CD4-positive, alpha-beta T cell treated with Interleukin-12 subunit alpha and Interleukin-12 subunit beta, for 1 hour (primary cell): Measurements from ENCODE around the gene EIF5A.
"Not testable (repeated sequence)": the region's sequence is repeated elsewhere in the genome, so short reads cannot be mapped to it uniquely, and the experiment has no call there.

Experiments used
- DNase-seq: peaks from one replicate; pipeline ENCODE4 v3.0.0-alpha.2; 2020

The EIF5A gene

DNA sequence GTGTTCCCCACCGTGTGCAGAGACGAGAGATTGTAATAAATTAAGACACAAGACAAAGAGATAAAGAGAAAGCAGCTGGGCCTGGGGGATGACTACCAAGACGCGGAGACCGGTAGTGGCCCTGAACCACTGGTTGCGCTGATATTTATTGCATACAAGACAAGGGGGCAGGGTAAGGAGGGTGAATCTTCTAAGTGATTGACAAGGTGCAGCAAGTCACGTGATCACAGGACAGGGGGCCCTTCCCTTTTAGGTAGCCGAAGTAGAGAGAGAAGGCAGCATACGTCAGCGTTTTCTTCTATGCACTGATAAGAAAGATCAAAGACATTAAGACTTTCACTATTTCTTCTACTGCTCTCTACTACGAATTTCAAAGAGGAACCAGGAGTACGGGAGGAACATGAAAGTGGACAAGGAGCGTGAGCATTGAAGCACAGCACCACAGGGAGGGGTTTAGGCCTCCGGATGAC is 25.2 kb downstream of the EIF5A start:
- DNase-seq = peak; percentile 64

DNA sequence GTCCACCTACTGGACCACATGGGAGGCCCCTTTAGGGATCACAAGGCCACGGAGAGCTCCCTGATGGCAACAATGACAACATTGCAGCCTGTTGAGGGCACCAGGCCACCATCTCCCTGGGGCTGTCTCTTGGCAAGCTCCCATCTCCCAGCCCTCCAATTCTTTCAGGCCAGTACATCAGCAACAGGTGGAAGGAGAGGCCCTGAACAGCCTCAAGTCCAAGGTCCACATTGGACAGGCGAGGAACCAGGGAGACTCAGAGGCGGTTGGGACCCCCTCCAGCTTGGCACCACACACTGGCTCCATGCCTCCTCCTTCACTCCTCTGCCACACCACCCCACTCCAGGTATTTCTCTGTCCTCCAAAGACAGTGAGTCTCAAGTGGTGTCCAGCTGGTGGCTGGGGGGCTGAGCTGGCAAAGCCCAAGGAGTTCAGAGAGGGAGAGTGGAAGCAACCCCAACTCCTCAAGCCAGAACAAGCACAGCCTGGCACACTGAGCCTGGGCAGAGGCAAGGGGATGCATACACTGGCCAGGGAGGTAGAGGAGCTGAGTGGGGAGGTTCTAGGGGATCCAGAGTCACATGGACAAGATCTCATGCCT is 27.6 kb downstream of the EIF5A start:
- DNase-seq = no peak

DNA sequence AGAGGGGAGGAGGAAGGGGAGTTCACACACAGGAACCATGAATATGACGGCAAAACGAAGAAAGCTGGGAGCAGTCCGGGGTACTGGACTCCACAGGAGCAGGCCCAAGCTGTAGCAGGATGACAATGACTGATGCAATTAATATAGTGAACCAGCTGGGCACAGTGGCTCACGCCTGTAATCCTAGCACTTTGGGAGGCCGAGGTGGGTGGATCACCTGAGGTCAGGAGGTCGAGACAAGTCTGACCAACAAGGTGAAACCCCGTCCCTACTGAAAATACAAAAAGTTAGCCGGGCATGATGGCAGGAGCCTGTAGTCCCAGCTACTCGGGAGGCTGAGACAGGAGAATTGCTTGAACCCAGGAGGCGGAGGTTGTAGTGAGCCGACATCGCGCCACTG is 28.3 kb downstream of the EIF5A start:
- not testable (repeated sequence) for DNase-seq

DNA sequence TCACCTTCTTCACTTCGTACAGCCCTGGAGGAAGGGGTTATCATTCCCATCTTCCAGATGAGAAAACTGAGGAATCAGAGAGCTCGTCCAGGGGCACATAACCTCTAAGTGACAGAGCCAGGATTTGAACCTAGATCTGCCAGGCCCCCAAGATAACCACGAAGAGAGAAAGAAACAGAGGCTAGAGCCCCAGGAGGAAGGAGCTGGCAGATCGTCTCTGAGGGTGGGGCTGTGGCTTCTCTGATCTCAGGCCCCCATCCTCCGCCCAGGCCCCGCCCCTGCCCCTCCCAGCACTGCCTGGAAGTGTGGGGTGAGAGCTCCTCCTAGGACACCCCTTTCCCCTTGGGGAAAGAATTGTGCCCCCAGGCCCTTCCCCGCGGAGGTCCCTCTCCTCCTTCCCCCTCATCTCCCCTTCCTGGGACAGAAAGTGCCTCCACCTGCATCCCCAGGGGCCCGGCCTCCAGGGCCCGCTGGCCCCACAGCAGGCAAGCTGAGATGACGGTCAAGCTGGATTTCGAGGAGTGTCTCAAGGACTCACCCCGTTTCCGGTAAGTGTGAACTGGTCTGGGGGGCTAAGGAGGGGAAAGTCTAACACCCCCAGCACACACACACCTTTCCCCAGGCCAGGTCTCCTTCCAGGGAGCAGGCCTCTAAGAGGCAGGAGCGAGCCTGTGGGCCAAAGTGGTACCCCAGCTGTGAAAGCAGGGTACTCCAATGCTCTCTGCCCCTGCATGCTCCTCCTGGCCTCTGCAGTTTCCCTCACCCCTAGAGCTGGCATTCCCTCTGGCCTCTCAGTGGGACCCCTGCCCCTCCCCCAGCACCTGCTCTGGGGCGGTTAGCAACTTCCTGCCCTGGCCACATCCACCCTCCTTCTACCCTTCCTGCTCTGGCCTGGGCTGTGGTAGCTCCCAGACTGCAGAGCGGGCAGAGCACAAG is 29.1 kb downstream of the EIF5A start, which contains the start of gene ACAP1:
Gene ACAP1 (plus strand): TSS at position 290 of the 936 bp plus-strand sequence. CDS start 206 bp downstream, at position 496.
- DNase-seq = peak; percentile 87

DNA sequence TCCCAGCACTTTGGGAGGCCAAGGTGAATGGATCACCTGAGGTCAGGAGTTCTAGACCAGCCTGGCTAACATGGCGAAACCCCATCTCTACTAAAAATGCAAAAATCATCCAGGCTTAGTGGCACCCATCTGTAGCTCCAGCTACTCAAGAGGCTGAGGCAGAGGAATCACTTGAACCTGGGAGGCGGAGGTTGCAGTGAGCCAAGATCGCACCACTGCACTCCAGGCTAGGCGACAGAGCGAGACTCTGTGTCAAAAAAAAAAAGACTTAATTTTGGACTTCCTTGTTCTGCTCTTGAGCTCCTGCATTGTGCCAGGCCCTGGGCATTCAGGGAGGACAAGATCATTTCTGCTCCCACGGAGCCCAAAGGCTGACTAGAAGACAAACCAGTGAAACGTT is 30.2 kb downstream of the EIF5A start:
- not testable (repeated sequence) for DNase-seq

DNA sequence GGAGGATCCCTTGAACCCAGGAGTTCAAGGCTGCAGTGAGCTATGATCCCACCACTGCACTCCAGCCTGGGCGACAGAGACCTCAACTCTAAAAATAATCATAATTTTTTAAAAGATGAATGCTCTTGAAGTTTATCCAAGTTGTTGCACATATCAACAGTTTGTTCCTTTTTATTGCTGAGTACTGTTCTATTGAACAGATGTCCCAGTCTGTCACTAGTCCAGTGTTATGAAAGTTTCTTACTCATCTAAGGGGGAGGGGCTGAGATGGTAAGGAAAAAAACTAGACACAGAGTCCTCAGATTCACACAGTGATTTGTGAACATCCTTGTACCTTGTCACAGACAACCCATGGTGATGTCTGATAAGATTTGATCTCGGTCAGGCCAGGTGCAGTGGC is 32.8 kb downstream of the EIF5A start:
- no peak for DNase-seq

DNA sequence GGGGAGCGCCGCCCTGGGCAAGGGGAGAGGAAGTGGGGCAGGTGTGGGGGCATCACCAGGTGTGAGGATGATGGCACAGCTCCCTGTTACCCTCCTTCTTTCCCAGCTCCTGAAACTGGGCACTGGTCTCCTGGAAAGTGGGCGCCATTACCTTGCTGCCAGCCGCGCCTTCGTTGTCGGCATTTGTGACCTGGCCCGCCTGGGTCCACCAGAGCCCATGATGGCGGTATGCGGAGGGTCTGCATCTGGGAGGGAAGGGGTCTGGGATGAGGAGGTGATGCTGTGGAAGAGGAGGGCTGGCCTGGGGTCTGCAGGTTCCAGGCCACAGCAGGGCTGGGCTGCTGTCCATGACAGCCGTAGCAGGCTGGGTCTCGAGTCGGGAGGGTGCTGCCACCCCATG is 34.4 kb downstream of the EIF5A start:
- no peak for DNase-seq

DNA sequence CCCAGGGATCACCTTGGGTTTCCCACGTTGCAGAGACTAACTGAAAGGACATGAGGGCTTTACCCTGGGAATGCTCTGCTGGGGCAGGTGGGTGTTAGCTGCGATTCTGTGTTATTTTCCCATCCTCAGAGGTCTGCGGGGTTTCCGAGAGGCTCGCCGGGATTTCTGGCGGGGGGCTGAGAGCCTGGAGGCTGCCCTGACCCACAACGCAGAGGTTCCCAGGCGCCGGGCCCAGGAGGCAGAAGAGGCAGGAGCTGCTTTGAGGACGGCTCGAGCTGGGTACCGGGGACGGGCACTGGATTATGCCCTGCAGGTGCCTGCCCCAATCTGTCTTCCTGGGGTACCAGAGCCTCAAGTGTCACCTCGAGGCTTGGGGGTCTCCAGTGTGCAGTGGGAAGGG is 35.8 kb downstream of the EIF5A start:
- DNase-seq = no peak

DNA sequence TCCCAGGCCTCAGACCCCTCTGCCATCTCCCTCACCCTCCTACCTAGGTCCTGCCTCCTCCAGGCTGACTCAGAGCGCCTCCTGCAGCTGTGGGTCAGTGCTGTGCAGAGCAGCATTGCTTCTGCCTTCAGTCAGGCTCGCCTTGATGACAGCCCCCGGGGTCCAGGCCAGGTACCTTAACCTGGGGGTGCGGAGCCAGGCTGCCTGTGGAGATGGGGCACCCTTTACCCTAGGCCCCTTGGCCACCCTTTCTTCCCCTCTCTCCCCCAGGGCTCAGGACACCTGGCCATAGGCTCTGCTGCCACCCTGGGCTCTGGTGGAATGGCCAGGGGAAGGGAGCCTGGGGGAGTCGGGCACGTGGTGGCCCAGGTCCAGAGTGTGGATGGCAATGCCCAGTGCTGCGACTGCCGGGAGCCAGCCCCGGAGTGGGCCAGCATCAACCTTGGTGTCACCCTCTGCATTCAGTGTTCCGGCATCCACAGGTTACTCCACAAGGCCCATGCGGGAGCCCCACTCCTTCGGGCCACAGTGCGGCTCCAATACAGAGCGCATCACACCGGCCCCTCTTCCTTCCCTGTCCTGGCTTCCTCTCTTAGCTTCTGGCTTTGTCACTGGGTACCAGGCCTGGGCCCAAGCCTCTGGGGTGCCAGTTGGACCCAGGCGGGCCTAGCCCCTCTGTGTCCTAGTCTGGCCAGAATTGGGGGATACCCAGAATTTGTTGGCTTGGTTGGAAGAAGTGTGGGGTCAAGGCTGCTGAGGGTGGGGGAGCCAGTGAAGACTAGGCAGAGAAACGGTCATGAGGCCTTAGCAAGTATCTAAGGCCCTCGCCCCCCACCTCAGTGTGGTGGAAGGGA is 39.6 kb downstream of the EIF5A start:
- no peak for DNase-seq

DNA sequence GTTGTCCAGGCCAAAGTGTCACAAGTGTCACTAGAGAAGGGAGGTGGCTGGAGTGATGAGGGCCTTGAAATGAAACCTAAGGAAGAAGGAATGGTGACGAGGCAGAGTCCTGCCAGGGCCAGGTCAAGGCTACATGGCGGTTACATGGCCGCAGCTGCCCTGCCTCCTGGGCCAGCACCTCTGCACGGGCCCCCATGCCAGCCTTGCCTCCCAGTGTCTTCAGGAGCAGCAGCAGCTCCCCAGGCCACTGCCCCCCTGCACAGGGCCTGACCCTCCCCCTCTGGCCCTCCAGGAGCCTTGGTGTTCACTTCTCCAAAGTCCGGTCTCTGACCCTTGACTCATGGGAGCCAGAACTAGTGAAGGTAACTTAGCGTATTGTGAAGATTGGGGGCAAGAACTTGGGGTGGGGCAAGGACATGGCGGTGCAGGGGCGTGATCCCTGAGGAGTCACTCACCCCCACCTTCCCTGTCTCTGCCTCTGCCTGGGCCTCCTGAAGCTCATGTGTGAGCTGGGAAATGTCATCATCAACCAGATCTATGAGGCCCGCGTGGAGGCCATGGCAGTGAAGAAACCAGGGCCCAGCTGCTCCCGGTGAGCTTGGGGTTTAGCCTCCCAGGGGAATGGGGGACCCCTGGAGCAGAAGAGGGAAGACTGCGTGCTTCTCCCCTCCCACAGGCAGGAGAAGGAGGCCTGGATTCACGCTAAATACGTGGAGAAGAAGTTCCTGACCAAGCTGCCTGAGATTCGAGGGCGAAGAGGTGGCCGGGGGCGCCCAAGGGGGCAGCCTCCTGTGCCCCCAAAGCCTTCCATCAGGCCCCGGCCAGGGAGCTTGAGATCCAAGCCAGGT is 40.4 kb downstream of the EIF5A start:
- DNase-seq = no peak

DNA sequence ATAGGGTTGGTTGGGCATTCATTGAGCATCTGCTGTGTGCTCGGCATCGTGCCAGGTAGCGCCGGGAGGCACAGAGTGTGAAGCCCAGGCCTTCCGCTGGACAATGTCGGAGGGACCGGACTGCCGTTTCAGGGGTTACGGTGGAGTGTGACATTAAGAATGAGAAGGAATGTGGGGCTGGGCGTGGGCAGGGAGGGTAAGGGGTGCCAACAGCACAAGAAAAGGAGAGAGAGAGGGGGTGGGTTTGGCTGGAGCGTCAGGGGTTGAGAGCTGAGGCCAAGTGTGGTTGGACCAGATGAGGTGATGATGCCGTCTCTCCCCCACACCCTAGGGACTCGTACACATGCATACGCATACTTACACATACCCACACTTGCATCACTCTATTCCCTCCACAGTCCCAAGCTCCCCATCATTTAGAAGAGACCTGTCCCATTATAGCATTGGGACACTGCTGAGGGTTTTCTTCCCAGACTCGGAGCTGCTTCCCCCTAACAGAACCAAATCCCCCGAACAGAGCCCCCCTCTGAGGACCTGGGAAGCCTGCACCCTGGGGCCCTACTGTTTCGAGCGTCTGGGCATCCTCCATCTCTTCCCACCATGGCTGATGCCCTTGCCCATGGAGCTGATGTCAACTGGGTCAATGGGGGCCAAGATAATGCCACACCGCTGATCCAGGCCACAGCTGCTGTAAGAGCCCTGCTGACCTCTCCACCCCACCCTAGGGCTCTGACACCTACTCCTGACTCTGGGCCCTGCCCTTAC is 41.2 kb downstream of the EIF5A start:
- no peak for DNase-seq

DNA sequence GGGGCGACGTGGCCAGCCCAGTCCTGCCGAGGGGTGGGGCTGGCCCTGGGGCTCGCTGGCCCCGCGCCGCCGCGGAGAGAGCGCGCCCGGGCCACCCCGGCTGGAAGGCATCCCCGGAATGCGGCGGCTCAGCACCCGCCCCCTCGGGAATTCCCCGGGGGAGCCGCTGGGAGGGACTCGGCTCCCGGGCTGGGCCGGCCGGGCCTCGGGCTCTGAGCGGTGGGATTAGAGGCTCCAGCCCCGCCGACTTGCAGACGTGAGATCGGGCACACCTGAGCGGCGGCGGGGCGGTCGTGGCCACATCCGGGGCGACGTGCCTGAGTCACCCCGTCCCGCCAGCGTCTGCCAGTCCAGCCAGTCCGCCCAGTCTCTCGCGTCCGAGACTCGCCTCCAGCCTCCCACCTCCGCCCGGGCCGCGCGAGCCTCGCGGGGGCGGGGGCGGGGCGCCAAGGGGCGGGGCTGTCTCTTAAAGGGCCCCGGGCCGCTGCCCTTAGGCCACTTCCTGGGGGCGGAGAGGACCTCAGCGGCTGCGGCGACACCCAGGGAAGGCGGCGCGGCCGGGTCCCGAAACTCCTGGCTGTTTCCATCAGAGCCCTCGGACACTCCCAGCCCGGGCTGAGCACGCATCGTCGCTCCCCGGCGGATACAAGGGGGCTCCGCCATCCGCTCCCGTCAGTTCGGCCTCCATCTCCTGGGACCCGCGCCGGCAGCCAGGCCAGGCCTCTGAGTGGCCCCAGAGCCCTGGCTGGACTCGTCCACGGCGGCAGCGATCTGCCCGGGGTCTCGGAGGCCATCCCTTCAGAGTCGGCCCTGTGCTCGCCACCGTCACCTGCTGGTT is 44.5 kb downstream of the EIF5A start, which contains the start of gene KCTD11:
Gene KCTD11 (plus strand): TSS at position 498 of the 838 bp plus-strand sequence.
- DNase-seq = peak; percentile 85

DNA sequence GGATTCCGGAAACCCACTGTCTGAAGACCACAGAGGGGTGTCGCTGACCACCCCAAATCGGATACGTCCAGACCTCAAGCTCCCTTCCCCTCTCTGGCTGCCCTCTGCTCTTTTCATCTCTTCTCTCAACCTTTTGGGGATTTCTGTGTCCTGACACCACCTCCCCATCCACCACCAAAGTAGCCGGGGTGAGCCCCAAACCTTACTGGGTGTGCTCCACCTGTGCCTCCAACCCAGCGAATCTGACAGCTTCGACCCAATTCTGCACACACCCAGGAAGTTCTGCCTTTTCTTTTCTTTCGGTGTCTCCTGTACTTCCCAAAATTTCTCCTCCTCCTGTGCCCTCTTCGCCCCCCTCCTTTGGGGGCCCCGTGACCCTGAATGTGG is 45.1 kb downstream of the EIF5A start:
- DNase-seq = peak; percentile 24

DNA sequence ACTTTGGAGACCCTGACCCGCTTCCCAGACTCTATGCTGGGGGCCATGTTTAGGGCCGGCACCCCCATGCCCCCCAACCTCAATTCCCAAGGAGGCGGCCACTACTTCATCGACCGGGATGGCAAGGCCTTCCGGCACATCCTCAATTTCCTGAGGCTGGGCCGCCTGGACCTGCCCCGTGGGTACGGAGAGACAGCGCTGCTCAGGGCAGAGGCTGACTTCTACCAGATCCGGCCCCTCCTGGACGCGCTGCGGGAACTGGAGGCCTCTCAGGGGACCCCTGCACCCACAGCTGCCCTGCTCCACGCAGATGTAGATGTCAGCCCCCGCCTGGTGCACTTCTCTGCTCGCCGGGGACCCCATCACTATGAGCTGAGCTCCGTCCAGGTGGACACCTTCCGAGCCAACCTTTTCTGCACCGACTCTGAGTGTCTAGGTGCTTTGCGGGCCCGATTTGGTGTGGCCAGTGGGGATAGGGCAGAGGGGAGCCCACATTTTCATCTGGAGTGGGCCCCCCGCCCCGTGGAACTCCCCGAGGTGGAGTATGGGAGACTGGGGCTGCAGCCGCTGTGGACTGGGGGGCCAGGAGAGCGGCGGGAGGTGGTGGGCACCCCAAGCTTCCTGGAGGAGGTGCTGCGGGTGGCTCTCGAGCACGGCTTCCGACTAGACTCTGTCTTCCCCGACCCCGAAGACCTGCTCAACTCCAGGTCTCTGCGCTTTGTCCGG is 45.6 kb downstream of the EIF5A start:
- no peak for DNase-seq

DNA sequence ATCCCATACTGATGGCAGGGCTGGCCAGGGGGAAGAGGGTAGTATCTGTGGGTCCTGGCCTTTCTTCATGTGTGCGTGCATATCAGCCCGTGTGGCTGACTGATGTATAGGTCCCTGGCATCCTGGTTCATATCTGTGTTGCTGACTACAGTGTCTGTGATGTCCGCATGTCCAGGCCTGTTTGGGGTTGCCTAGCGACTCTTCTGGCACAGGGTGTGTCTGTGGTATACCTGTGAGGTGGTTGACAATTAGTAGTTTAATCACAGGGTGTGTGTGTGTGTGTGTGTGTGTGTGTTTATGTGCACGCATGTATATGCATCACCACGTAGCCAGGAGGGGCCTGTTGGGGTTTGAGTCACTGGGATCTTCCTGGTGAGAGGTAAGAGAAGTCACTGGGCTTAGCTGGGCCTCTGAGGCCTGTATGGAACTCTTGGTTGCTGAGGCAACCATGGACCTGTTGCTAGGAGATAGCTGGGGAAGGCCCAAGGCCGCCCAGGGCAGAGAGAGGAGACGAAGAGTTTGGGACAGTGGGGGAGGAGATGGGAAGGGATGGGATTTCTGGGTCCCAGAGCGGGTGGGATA is 46.9 kb downstream of the EIF5A start:
- DNase-seq = peak; percentile 34

DNA sequence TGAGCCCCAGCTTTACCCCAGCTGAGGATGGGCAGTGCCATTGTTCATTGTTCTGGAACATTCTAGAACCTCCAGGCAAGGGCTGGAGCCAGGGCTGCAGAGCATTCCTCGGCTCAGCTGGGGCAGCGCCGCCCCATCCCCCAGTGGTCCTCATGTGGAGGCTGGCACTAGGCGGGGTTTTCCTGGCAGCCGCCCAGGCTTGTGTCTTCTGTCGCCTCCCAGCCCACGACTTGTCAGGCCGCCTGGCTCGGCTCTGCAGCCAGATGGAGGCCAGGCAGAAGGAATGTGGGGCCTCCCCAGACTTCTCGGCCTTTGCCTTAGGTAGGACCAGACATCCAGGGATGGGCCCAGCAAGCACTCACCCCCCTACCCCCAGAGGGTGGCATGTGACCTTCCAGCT is 47.6 kb downstream of the EIF5A start, which contains the start of gene TMEM95:
Gene TMEM95 (plus strand): TSS at position 104 of the 400 bp plus-strand sequence. CDS start 49 bp downstream, at position 153.
- DNase-seq = no peak

DNA sequence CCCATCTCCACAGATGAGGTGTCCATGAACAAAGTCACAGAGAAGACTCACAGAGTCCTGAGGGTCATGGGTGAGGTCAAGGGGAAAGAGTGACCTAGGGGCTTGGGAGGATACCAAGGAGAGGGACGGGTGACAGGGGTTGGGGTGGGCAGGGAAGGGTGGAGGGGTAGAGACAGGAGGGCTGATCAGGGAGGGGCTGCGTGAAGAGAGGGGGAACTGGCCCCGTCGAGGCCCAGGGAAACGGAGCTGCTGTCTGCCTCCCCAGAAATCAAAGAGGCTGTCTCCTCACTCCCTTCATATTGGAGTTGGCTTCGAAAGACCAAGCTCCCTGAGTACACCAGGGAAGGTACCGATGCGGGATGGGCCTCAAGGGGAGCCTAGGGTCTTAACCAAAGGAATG is 48.1 kb downstream of the EIF5A start:
- no peak for DNase-seq

DNA sequence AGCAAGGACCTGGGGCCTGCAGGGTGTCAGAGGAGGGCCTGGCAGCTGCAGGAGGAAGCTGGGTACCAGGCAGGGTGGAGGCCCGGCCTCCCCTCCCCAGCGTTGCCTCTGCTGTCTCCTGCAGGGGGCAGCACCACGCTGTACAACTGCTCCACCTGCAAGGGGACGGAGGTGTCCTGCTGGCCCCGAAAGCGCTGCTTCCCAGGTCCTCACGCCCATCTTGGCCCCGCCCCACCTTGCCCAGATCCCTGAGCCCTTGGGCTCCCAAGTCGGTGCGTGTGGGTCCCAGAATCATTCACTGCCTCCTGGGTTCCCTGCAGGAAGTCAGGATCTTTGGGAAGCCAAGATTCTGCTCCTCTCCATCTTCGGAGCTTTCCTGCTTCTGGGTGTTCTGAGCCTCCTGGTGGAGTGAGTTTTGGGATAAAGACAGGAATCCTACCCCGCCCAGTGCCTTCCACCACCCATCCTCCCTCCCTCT is 48.7 kb downstream of the EIF5A start:
- peak; percentile 89 for DNase-seq

DNA sequence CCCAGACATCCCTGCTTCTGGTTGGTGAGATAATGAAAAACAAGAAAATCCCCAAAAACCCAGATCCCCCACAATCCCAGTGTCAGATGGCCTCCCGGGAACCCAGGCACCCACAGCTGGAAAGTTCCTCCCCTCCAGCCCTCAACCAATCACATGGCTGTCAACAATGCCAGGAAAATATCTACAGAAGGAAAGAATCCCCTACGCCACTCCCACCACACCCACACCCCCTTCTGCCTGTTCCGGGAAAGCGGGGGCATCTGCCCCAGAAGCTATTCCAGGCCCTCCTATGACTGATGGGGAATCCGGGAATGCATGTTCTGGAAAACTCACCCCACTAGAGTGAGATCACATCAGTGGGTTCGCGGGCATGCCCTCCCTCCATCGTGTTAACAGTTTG is 49.3 kb downstream of the EIF5A start:
- DNase-seq = no peak
